Adrenal gland (tissue), 12 donors: ENCODE results near the gene ALX3. TPM values are rescaled to one million over a fixed set of nuclear protein-coding genes. Genes with fewer than 3 reads are reported as not detected.
A peak's percentile ranks its signal among the peaks of the same experiment; 100 is the strongest.

Source experiments
- DNase-seq, 7 donors: peaks; one replicate each; pipeline ENCODE4 v3.0.0-alpha.2; 2019 to 2020
- H3K27ac ChIP-seq, 5 donors: fragments of 200-600 bp; sonication (generic) in 4 of 5; 1 replicate in 3 of 5; 2 replicates in 2 of 5; pipeline versions ENCODE4 v1.5.1 to v1.8.0; 2016 to 2020; ENCODE audit warnings: mild to moderate bottlenecking in 1 of 5
- H3K27me3 ChIP-seq: fragments of 200-600 bp; 2 replicates; pipeline ENCODE4 v1.8.0; 2021
- H3K36me3 ChIP-seq, 2 donors: fragments of 200-600 bp; replicated peaks in 1 of 2; 1 replicate in 1 of 2; 2 replicates in 1 of 2; pipeline versions ENCODE4 v1.5.1 to v1.8.0; 2018 to 2022
- H3K4me1 ChIP-seq, 2 donors: fragments of 200-600 bp; replicated peaks in 1 of 2; 1 replicate in 1 of 2; 2 replicates in 1 of 2; pipeline versions ENCODE4 v1.5.1 to v1.8.0; 2018 to 2021
- H3K4me3 ChIP-seq, 4 donors: fragments of 200-600 bp; sonication (generic) in 3 of 4; one replicate each; pipeline ENCODE4 v1.5.1; 2016 to 2018
- H3K9me3 ChIP-seq, 3 donors: fragments of 200-600 bp; sonication (generic) in 1 of 3; replicated peaks in 1 of 3; 1 replicate in 2 of 3; 2 replicates in 1 of 3; pipeline versions ENCODE4 v1.5.1 to v1.8.0; 2016 to 2021
- POLR2A ChIP-seq, 2 donors: fragments of 450-650 bp; IDR thresholded peaks; one replicate each; pipeline ENCODE4 v1.6.1; 2017; ENCODE audit warnings: antibody characterized with exemption in 2 of 2, mild to moderate bottlenecking in 2 of 2, moderate library complexity in 1 of 2
- whole genome bisulfite sequencing, 4 donors: extraction: QIAGEN DNeasy Blood & Tissue Kit in 2 of 4; methylation state at CpG; one replicate each; pipeline versions ENCODE4 v1.1.5 to v1.1.7; 2013 to 2017; 5-methylcytosine and 5-hydroxymethylcytosine counted together
- intact Hi-C, 2 donors: fragments of 100-400 bp; cut with DNase I; formaldehyde crosslinking; loops; one replicate each; pipeline versions ENCODE4 v1.14.1 to v1.15.0; 2022 to 2023
- polyA plus RNA-seq, 3 donors: library from polyadenylated mRNA; stranded (reverse); fragments of 200-250 nt in 2 of 3; fragments of 350-450 nt in 1 of 3; fragmentation: Illumina TruSeq in 1 of 3; extraction: RNeasy Lipid Tissue Mini Kit (QIAGEN cat#74804) in 1 of 3; gene quantifications; one replicate each; pipeline ENCODE4 v1.2.3, GENCODE V29; 2013 to 2014
- total RNA-seq, 9 donors: library from RNA; depleted of rRNA in 4 of 9; stranded (reverse); fragments of >200 nt in 4 of 9; fragments of 120-200 nt in 1 of 9; fragmentation: NEBNext Ultra II Directional in 1 of 9; extraction: Animal tissue kit (Norgen Biotek cat#: 25700) in 1 of 9; gene quantifications; one replicate each; pipeline versions ENCODE4 v1.1.0 to v1.2.4, GENCODE V29; 2013 to 2023
- TF ChIP-seq, protein P1 (sequence below), 6 experiments: fragments of 450-650 bp in 4 of 6; fragments of 200-600 bp in 2 of 6; sonication (generic) in 1 of 6; IDR thresholded peaks; 1 replicate in 5 of 6; 2 replicates in 1 of 6; pipeline versions ENCODE4 v1.5.1 to v1.8.0; 2016 to 2021; ENCODE audit warnings: antibody characterized with exemption in 6 of 6, mild to moderate bottlenecking in 2 of 6, moderate library complexity in 1 of 6
- donor health status: healthy with polysubstance abuse.
- donor health status: Bipolar disorder and iron deficiency.
- donor health status: DM: yes; HTN: yes; CAD: no.
- donor health status: DM: no; HTN: no; CAD: no.
- donor health status: DM: no; HTN: no; CAD: no.
- donor health status: DM: yes; HTN: yes; CAD: no.

The ALX3 gene
- total and polyA plus RNA-seq, 12 donors = 0.07 to 0.17 TPM; not detected in 10

DNA sequence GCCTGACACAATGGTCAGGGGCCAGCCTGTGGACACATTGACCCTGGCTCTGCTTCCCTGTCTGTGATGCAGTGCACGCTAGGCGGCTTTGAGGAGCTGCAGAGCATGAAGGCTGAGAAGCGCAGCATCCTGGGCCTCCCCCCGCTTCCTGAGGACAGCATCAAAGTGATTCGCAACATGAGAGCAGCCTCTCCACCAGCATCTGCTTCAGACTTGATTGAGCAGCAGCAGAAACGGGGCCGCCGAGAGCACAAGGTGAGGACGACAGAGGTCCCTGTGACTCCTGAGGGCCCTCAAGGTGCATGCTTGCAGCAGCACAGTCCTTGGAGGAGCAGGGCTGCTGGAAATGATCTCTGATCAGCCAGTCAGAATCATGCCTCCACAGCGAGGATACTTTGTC lies 27.5 kb downstream of the ALX3 start:
- Histone ChIP-seq H3K27me3 (no peaks in the 10 kb centered on the region), H3K4me3 (no peak overlapping the region), H3K27ac (no peak overlapping the region), H3K9me3 (no peaks in the 10 kb centered on the region), H3K36me3 (peaks cover 0 to 100% of the 10 kb centered on the region in 2 donors), H3K4me1 (no peaks in the 10 kb centered on the region)
- 91 to 100% (median 94%) methylated on average over 1 to 10 of the region's 10 CpGs for WGBS, 4 donors
- DNase-seq = no peak
- intact Hi-C loops = no loop called here
- TF ChIP-seq POLR2A (IDR thresholded peaks at IDR 0.05) = no peak
- TF ChIP-seq, protein P1, sequence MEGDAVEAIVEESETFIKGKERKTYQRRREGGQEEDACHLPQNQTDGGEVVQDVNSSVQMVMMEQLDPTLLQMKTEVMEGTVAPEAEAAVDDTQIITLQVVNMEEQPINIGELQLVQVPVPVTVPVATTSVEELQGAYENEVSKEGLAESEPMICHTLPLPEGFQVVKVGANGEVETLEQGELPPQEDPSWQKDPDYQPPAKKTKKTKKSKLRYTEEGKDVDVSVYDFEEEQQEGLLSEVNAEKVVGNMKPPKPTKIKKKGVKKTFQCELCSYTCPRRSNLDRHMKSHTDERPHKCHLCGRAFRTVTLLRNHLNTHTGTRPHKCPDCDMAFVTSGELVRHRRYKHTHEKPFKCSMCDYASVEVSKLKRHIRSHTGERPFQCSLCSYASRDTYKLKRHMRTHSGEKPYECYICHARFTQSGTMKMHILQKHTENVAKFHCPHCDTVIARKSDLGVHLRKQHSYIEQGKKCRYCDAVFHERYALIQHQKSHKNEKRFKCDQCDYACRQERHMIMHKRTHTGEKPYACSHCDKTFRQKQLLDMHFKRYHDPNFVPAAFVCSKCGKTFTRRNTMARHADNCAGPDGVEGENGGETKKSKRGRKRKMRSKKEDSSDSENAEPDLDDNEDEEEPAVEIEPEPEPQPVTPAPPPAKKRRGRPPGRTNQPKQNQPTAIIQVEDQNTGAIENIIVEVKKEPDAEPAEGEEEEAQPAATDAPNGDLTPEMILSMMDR (IDR thresholded peaks at IDR 0.05) = no peak

DNA sequence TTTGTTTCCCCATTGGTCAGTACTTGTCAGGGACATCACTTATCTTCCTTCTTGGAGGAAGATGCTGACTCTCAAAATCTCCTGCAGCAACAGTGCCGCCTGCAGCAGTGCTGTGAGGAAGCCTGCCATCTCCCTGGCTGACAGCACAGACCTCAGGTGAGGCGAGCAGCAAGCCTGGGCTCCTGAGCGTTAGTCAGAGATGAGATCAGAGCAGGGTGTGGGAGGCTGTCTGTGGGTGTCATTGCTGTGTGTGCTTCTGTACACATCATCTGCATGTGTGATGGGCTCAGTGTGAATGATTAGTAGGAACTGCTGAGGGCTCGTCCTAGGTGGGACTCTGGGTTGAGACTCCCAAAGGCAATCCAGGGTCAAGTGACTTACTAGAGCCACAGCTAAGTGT lies 29.9 kb downstream of the ALX3 start:
- peaks cover 0 to 80% of the 10 kb centered on the region in 2 donors for H3K36me3 ChIP-seq
- 89 to 100% (median 95%) methylated on average over 2 to 4 of the region's 4 CpGs for WGBS, 4 donors
- peaks cover 0 to 14% of the 10 kb centered on the region in 2 donors for H3K4me1 ChIP-seq
- DNase-seq = no peak
- no peak overlapping the region for H3K27ac ChIP-seq
- intact Hi-C loops = no loop called here
- no peaks in the 10 kb centered on the region for H3K27me3 ChIP-seq
- no peak overlapping the region for H3K4me3 ChIP-seq
- no peaks in the 10 kb centered on the region for H3K9me3 ChIP-seq
- no peak for TF ChIP-seq POLR2A (IDR thresholded peaks at IDR 0.05)
- TF ChIP-seq, protein P1 (IDR thresholded peaks at IDR 0.05) = no peak

DNA sequence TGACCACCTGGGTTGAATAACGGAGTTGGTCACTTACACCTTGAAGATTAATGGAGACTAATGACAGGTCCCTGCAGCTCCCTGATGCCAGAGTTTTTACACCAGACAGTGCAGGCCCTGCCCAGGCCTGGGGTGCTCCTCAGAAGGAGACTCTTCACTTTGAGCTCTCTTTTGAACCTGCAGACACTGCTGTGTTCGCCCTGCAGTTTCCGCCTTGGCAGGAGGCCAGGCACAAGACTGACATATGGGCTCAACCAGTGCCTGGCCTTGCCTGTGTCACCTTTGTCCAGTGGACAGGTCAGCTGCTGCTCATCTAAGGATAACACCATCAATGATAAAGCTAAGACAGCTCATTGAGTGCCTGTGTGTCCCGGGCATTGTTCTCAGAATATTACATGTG lies 30.8 kb downstream of the ALX3 start:
- Histone ChIP-seq H3K36me3 (peaks cover 0 to 71% of the 10 kb centered on the region in 2 donors), H3K4me3 (no peak overlapping the region), H3K4me1 (peaks cover 0 to 18% of the 10 kb centered on the region in 2 donors), H3K9me3 (no peaks in the 10 kb centered on the region), H3K27me3 (no peaks in the 10 kb centered on the region), H3K27ac (no peak overlapping the region)
- 69 to 82% (median 77%) methylated on average over 4 of the region's 4 CpGs for WGBS, 4 donors
- TF ChIP-seq POLR2A (IDR thresholded peaks at IDR 0.05) = no peak
- intact Hi-C loops = no loop called here
- no peak for DNase-seq

DNA sequence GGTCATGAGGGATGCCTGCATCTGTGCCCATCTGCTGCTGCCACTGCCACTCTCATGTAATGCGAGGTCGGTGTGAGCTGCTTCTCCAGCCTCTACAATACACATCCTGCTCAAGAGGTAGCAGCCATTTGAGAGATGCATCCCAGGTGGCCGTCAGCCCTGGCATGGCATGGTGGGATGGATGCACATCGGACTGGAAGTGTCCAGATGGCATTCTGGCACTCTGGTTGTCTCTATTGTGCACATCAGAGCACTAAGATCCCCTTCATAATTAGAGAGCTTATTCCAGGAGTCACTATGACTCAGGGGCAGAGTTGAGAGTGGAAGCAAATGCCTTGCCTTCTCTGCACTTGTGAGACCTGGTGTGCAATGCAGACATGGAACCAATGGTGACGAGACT lies 32.2 kb downstream of the ALX3 start:
- Histone ChIP-seq H3K36me3 (peaks cover 0 to 58% of the 10 kb centered on the region in 2 donors), H3K27ac (no peak overlapping the region), H3K27me3 (no peaks in the 10 kb centered on the region), H3K9me3 (no peaks in the 10 kb centered on the region), H3K4me3 (no peak overlapping the region), H3K4me1 (peaks cover 3 to 21% of the 10 kb centered on the region in 2 donors)
- DNase-seq = peak in 1 of 7 donors; percentile 5
- intact Hi-C loops = no loop called here
- 82 to 96% (median 91%) methylated on average over 5 of the region's 5 CpGs for WGBS, 4 donors
- TF ChIP-seq POLR2A (IDR thresholded peaks at IDR 0.05) = no peak
- TF ChIP-seq, protein P1 (IDR thresholded peaks at IDR 0.05) = no peak

DNA sequence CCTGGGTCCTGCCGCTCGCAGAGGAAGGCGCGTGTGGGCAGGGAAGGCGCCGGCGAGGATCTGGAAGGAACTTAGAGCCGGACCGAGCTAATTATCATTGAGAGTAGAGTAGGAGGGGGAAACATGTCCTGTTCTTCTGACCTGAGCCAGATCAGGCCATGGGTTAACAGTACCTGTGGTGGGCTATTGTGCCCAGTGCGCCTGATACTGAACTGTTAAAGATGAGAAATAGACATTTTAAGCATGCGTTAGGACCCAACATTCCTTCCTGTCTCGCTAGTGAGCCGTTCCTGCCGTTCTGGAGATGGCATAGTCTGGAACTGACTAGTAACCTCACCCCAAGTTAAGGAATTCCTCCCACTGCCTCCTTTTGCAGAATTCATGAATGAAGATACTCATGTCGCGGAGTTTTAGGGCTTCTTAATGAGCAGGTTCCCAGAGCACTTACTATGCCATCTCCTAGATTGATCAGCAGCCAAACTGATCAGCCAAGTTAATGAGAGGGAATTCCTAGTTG lies 35.2 kb downstream of the ALX3 start:
- intact Hi-C loops = no loop called here
- peak overlapping the region in 4 of 5 donors; percentile 64 to 88 (median 84) for H3K27ac ChIP-seq

More for the DNA sequence above, 35.2 kb downstream of the ALX3 start:
- no peaks in the 10 kb centered on the region for H3K9me3 ChIP-seq
- peak overlapping the region; percentile 50 to 98 (median 74) for H3K4me3 ChIP-seq
- TF ChIP-seq POLR2A (IDR thresholded peaks at IDR 0.05) = no peak
- TF ChIP-seq, protein P1 (IDR thresholded peaks at IDR 0.05) = no peak
- 6 to 21% (median 6%) methylated on average over 7 to 16 of the region's 16 CpGs for WGBS, 4 donors
- DNase-seq = no peak
- peaks cover 3 to 25% of the 10 kb centered on the region in 2 donors for H3K4me1 ChIP-seq
- H3K36me3 ChIP-seq = peaks cover 0 to 28% of the 10 kb centered on the region in 2 donors
- H3K27me3 ChIP-seq = no peaks in the 10 kb centered on the region
